OCI-M2 (cell line): Measurements from ENCODE around the gene RNF149.
A peak's percentile ranks its signal among the peaks of the same experiment; 100 is the strongest.
"Not testable (repeated sequence)": the region's sequence is repeated elsewhere in the genome, so short reads cannot be mapped to it uniquely, and the experiment has no call there.

ENCODE experiments used
- DNase-seq: peaks from one replicate; lab custom pipeline; 2025; ENCODE audit not compliant: unreplicated experiment; lab: John Stamatoyannopoulos, UW

The RNF149 gene

GRCh38 chr2:101308432-101309210 is at the start of gene RNF149:
RNF149 (minus strand) TSS chr2:101308701; CDS start chr2:101308588, 113 bp downstream.
- DNase-seq, result peak; percentile 59

- DNase-seq, result no peak
Observed at GRCh38 chr2:101357376-101357775, 48.9 kb upstream of the RNF149 start.

GRCh38 chr2:101356521-101356920 is 48.0 kb upstream of the RNF149 start:
- no peak for DNase-seq

DNA sequence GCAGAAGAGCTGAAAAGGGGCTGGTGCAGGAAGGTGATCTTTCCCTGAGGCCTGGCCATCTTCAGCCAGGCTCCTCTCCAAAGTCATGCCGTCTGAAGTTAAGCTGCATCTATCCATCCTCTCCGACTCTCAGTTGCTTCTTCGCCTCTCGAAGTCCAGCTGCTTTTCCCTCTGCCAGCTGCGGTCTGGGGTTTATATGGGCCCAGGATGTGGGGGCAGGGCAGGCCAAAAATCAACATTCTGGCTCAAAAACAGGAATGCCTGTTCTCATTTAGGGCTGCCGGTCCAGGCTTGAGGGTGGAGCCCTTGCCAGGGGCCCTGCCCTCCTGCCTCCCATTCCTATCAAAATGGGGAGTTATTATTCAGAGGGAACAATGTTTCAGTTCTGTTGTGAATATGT is 47.6 kb upstream of the RNF149 start:
- DNase-seq, result no peak

GRCh38 chr2:101355401-101356054 is 47.0 kb upstream of the RNF149 start:
- no peak for DNase-seq

DNA sequence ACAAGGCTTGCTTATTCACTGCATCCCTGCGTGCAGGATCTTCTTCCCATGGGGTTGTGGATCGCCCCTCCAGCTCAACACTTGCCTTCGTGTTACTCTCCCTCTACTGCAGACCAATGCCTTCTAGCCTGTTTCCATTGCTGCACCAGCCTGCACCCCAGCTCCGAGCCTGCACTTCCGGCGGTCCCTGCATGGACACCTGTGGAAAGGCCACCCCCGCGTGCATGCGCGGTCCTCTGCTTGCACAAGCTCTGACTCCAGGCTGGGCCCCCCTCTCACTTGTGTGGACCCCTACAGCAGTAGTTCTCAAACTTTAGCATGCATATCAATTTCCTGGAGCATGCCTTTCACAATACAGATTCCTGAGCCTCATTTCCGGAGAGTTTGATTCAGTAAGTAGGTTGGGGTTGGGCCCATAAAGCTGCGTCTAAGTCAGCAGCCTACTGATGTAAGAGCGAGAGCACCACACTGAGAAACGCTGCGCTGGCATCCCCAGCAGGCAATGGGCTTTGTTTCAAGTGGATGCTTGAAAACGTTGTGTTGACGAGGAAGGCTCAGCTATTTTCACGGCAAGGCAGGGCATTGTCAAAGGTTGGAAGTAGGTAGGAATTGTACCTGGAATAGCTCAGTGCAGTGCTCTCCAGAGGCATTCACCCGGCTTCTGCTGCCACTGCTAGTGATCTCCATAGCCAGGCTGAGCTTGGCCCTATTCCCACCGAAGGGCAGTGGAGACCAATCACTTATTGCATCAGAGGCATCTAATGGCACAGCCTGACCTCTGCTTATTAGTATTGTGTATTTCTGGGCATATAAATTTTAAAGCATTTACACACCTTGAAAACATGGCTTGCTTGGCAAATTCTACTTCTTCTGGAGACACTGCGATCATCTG is 46.2 kb upstream of the RNF149 start:
- no peak for DNase-seq

GRCh38 chr2:101352631-101353030 is 44.1 kb upstream of the RNF149 start:
- not testable (repeated sequence) for DNase-seq

DNA sequence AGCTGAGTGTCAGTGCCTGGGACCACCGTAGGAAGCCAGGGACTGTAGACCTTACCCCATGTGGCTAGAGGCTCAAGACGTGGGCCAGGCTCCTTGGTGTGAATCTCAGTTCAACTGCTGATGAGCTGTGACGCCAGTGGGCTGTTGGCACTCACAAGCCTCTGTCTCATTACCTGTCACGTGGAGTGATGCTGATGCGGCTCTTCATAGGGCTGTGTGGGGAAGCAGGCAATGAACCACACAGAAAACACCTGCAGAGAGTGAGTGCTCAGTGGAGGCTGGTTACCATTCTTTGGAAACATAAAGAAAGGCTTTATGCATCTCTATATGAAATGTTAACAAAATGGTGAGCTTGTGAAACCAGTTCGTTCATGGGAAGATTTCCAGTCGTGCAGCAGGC is 42.7 kb upstream of the RNF149 start:
- no peak for DNase-seq

DNA sequence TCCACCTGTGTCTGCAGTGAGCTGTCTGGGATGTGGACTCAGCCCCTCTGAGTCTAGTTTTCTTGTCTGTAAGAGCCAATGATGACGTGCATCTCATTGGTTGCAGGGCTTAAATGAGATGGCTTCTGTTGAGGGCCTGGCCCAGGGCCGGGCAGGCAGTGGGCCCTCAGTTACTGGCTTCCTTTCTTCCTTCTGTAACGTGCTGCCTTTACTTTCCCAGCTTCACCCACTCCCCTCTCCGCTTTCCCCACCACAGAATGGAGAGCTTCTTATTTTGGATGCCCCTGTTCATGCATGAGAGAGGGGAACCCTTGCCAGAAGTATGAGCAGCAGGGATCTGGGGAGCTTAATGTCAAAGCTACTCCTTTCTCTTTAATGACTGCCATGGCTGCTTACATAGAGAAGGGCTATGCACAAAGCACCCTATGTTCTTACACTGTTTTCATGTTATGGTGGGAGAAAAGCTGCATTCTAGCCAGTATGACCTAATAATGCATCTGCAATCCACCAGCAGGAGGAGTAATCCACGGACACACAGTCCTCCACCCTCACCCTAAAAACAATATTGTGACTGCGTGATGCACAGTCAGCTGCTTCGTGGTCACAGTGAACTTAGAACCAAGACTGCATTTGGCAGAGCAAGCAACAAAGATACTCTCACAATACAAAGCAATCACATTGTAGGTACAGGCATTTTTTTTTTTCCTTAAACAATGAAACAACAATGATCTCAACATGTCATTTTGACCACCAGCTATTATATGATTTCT is 41.6 kb upstream of the RNF149 start:
- no peak for DNase-seq

DNA sequence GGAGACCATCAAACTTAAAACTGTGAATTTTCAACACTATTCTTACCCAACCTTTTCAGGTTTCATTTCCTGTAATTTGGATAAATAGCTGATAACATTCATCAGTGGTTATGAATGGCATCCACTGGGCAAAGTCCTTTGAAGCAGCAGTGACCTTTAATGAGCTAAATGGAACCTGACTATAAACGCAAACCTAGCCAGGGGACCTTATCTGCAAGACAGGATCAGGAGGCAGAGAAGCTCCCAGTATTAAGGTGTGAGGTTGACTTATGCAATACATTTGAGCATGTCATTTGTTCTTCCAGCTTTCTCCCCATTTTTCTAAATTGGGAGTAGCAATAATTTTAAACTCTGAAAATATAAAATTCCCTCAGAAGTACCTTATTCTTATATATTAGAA is 40.4 kb upstream of the RNF149 start:
- DNase-seq, result no peak

DNA sequence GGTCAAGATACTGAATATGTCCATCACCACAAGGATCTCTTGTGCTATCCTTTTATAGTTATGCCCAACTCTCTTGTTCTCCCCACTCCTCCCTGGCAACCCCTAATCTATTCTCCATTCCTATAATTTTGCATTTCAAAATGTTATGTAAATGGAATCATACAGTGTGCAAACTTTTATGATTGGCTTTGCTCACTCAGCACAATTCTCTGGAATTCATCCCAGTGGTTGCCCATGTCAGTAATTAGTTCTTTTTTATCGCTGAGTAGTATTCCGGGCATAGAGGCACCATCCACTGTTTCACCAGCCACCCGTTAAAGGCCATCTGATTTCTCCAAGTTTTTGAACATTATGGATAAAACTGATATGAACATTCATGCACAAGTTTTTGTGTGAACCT is 38.4 kb upstream of the RNF149 start:
- no peak for DNase-seq

DNA sequence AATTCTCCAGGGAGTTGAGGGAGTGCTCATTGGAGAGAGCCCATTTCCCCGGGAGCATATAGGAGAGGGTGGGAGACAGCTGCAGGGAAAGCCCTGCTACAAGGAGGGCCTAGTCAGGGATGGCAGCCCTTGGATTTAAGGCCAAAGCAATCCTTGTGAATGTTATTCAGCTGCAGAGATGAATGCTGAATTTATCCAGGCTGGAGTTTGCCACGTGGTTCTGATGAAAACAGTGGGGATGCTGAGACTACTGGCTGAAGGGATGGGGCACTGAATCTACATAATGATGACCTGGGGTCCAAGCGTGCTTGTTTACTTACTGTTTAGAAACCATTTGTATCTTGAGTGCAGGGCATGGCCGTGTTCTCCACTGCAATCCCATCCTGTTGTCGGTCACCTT is 35.6 kb upstream of the RNF149 start:
- no peak for DNase-seq

DNA sequence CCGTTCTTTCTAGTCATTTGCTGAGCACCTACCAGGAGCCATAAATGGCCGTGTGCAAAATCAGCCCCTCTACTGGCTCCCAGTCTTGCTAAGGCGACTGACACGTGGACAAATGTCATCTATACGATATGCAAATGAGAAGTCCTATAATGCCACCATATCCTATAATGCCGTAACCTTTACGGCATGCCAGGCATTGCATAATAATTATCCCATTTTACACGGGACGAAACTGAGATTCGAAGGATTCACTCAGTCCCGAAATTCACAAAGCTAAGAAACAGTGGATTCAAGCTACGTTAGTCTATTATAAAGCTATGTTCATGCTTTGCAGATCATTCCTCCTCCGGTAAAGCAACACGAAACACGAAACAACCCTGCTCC is 34.1 kb upstream of the RNF149 start:
- no peak for DNase-seq

DNA sequence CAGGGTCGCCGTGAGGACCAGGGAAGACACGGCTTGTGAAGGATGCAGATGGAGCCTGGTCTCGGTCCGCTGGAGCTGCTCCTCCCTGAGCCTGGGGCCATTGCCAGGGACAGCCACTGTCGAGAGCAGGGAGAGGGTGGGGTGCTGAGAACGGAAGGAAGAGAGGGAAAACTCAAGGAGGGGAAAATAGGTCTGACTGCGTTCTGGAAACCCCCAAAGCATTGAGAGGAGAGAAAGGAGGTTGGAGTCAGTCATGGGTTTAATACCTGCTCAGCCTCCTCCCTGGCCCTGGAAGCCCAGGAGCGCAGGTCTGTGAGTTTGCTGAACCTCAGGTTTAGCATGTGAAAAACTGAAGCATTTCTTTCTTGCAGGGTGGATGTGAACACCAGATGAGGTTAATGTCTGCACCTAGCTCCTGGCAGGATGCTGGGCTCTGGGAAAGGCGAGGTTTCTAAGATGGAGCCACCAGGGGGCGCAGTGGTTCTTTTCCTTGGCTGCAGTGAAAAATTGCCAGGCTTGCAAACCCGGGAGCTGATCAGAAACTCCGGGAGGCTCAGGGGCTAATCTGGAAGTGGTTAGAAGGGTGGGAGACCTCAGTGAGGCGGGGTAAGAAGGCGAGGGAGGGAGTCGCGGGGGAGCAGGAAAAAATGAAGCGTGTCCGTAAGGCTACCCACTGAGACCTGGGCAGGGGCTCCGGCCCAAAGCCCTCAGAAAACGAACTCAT is 33.6 kb upstream of the RNF149 start:
- DNase-seq, result peak; percentile 9

- no peak for DNase-seq
Observed at GRCh38 chr2:101341421-101341820, 32.9 kb upstream of the RNF149 start.

GRCh38 chr2:101340141-101340551 is 31.6 kb upstream of the RNF149 start:
- DNase-seq, result no peak

GRCh38 chr2:101339266-101339880 is 30.9 kb upstream of the RNF149 start:
- no peak for DNase-seq

- no peak for DNase-seq
Observed at GRCh38 chr2:101337877-101338276, 29.4 kb upstream of the RNF149 start.

DNA sequence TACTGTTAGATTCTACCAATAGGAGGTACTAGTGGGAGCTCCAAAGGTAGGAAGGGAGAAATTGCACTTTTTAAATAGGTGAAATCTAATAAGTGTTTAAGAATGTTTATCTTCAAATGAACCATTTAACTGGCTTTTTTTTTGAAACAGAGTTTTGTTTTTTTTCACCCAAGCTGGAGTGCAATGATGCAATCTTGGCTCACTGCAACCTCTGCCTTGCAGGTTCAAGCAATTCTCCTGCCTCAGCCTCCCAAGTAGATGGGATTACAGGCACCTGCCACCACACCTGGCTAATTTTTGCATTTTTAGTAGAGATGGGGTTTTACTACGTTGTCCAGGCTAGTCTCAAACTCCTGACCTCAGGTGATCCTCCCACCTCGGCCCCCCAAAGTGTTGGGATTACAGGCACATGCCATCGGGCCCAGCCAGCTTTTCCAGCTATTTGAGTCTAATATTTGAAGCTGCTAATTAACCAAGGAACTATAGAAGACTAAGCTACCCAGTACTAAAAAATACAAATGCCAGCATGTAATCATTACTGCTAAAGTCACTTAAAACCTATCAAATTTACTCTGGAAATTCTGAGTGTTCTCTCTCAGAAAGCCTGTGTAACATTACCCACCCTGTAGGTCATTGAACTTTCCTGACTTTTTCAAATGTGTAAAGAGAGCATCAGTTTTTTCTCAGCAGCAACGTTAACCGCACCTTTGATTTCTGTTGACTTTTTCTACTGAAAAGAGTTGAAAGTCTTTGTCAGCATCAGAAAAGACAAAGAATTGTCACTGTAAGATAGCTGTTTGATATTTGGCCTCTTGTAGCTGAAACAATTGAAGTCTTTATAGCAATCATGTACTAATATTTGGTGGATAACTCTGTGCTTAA is 24.6 kb upstream of the RNF149 start:
- DNase-seq, result no peak
